ENCODE results near the gene MICAL2.

DNA sequence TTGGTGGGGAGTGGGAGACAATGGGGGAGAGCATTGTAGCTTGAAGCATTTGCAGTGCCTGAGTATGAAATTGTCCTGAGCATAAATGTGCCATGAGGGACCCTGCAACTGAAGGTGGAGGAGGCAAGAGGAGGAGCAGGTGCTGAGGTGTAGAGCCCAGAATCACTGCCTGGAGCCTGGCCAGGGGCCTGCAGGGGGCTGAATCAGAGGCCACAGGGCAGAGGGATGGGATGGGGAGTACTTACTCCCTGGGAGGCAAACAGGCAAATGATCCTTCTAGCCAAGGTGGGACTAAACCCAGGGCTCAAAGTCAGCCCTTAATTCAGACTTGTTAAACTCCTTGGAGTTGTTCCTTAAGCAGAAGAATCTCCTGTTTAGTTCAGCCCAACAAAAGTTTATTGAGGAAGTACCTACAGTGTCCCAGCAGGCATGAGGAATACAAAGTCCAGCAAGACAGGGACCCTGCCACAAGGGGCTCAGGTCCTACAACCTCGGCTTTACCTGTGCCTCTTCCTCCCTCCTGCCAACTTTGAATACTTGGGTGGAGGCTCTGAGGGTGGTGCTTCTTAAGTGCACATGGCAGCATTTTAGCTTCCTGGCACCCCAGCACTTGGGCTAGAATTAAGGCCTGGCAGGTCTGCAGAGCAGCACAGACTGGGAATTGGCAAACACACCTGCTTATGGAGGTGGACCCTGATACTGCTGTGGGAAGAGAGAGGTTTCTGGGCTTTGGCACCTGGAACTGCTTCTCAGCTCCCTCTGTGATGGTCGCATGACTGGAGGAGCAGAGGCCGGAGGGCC, 20.0 kb downstream of the MICAL2 start:
- TF ChIP-seq EGR1 (IDR thresholded peaks at IDR 0.05) (no peak), EP300 (IDR thresholded peaks at IDR 0.05; ENCODE audit: borderline replicate concordance) (no peak)
- TF ChIP-seq, protein P1, sequence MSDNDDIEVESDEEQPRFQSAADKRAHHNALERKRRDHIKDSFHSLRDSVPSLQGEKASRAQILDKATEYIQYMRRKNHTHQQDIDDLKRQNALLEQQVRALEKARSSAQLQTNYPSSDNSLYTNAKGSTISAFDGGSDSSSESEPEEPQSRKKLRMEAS (IDR thresholded peaks at IDR 0.05) = no peak

Data from Ishikawa (cell line).